ENCODE measurements around the gene CCDC7.
"Not testable (repeated sequence)": the region's sequence is repeated elsewhere in the genome, so short reads cannot be mapped to it uniquely, and the experiment has no call there.

CCDC7 gene

GRCh38 chr10:32489158-32489557 is 43.2 kb downstream of the CCDC7 start:
- TF ChIP-seq CTCF (conservative IDR thresholded peaks at IDR 0.05; ENCODE audit: low read depth, low read length): no peak
- DNase-seq (ENCODE audit: low read depth): no peak
- H3K4me3 ChIP-seq (ENCODE audit: low read length): no peak overlapping the region

- no peak for DNase-seq (ENCODE audit: low read depth)
- H3K4me3 ChIP-seq (ENCODE audit: low read length): no peak overlapping the region
- TF ChIP-seq CTCF (conservative IDR thresholded peaks at IDR 0.05; ENCODE audit: low read depth, low read length): no peak
These were observed 44.0 kb downstream of the CCDC7 start for GRCh38 chr10:32489901-32490300.

GRCh38 chr10:32494562-32494961 is 48.6 kb downstream of the CCDC7 start:
- not testable (repeated sequence) for DNase-seq (ENCODE audit: low read depth); H3K4me3 ChIP-seq (ENCODE audit: low read length)

- H3K4me3 ChIP-seq (ENCODE audit: low read length); DNase-seq (ENCODE audit: low read depth): not testable (repeated sequence)
These were observed 54.2 kb downstream of the CCDC7 start for GRCh38 chr10:32500136-32500535.

GRCh38 chr10:32501906-32502305 is 56.0 kb downstream of the CCDC7 start:
- no peak overlapping the region for H3K4me3 ChIP-seq (ENCODE audit: low read length)
- DNase-seq (ENCODE audit: low read depth): no peak
- no peak for TF ChIP-seq CTCF (conservative IDR thresholded peaks at IDR 0.05; ENCODE audit: low read depth, low read length)

- not testable (repeated sequence) for H3K4me3 ChIP-seq (ENCODE audit: low read length); DNase-seq (ENCODE audit: low read depth)
These were observed 60.0 kb downstream of the CCDC7 start for GRCh38 chr10:32505762-32506420.

GRCh38 chr10:32511599-32511998 is 65.7 kb downstream of the CCDC7 start:
- H3K4me3 ChIP-seq (ENCODE audit: low read length): no peak overlapping the region
- no peak for TF ChIP-seq CTCF (conservative IDR thresholded peaks at IDR 0.05; ENCODE audit: low read depth, low read length)
- DNase-seq (ENCODE audit: low read depth): no peak

GRCh38 chr10:32516567-32517495 is 70.9 kb downstream of the CCDC7 start:
- DNase-seq (ENCODE audit: low read depth): no peak
- TF ChIP-seq CTCF (conservative IDR thresholded peaks at IDR 0.05; ENCODE audit: low read depth, low read length): no peak
- H3K4me3 ChIP-seq (ENCODE audit: low read length): no peak overlapping the region

Measured in retinal pigment epithelial cell (primary cell).